H9 (cell line): ENCODE results near the gene TIAM1. TPM values are rescaled to one million over a fixed set of nuclear protein-coding genes. Genes with fewer than 3 reads are reported as not detected.
A peak's percentile ranks its signal among the peaks of the same experiment; 100 is the strongest.

Source experiments
- DNase-seq: peaks from one replicate; pipeline ENCODE4 v3.0.0-alpha.2; 2017
- H2AFZ ChIP-seq: one replicate; pipeline ENCODE4 v1.6.1; 2013; ENCODE audit warnings: mild to moderate bottlenecking, low read length, control low read depth, moderate library complexity
- H2AK5ac ChIP-seq: 2 replicates; pipeline ENCODE4 v1.6.1; 2013; ENCODE audit warnings: low read length, control low read depth, mixed read lengths; ENCODE audit not compliant: insufficient read length
- H2BK120ac ChIP-seq: one replicate; pipeline ENCODE4 v1.6.1; 2013; ENCODE audit warnings: low read depth, mild to moderate bottlenecking, low read length, control low read depth, inconsistent platforms; ENCODE audit not compliant: poor library complexity, severe bottlenecking
- H2BK12ac ChIP-seq: 2 replicates; pipeline ENCODE4 v1.6.1; 2013; ENCODE audit warnings: low read length, control low read depth, mixed read lengths, low read depth; ENCODE audit not compliant: insufficient read length
- H2BK15ac ChIP-seq: 2 replicates; pipeline ENCODE4 v1.6.1; 2013; ENCODE audit warnings: low read depth, low read length, control low read depth
- H2BK20ac ChIP-seq: one replicate; pipeline ENCODE4 v1.6.1; 2013; ENCODE audit warnings: low read depth, mild to moderate bottlenecking, low read length, control low read depth, inconsistent platforms; ENCODE audit not compliant: poor library complexity, severe bottlenecking
- H2BK5ac ChIP-seq: 2 replicates; pipeline ENCODE4 v1.6.1; 2013; ENCODE audit warnings: low read length, control low read depth, mixed read lengths; ENCODE audit not compliant: insufficient read length
- H3K14ac ChIP-seq: 2 replicates; pipeline ENCODE4 v1.6.1; 2013; ENCODE audit warnings: low read length, control low read depth; ENCODE audit not compliant: insufficient read depth
- H3K18ac ChIP-seq: 2 replicates; pipeline ENCODE4 v1.6.1; 2013; ENCODE audit warnings: low read depth, mild to moderate bottlenecking, mixed read lengths, low read length, control low read depth; ENCODE audit not compliant: insufficient read length
- H3K23ac ChIP-seq: 2 replicates; pipeline ENCODE4 v1.6.1; 2013; ENCODE audit warnings: low read length, control low read depth, mixed read lengths, low read depth; ENCODE audit not compliant: insufficient read length
- H3K23me2 ChIP-seq: 2 replicates; pipeline ENCODE4 v1.6.1; 2013; ENCODE audit warnings: low read depth, mild to moderate bottlenecking, mixed read lengths, low read length, control low read depth; ENCODE audit not compliant: insufficient read length, poor library complexity, severe bottlenecking
- H3K27ac ChIP-seq: 2 replicates; pipeline ENCODE4 v1.5.1; 2013; ENCODE audit warnings: low read length, control low read depth, mixed read lengths, low read depth; ENCODE audit not compliant: insufficient read length
- H3K27me3 ChIP-seq: 2 replicates; pipeline ENCODE4 v1.6.1; 2013; ENCODE audit warnings: low read length, control low read depth, inconsistent platforms; ENCODE audit not compliant: insufficient read depth
- H3K4ac ChIP-seq: 2 replicates; pipeline ENCODE4 v1.6.1; 2013; ENCODE audit warnings: low read depth, mild to moderate bottlenecking, control low read depth, inconsistent platforms, low read length, moderate library complexity
- H3K4me1 ChIP-seq: 2 replicates; pipeline ENCODE4 v1.6.1; 2013; ENCODE audit warnings: low read length, control low read depth, inconsistent platforms; ENCODE audit not compliant: insufficient read depth
- H3K4me2 ChIP-seq: 2 replicates; pipeline ENCODE4 v1.6.1; 2013; ENCODE audit warnings: low read length, control low read depth, mixed read lengths; ENCODE audit not compliant: insufficient read length, insufficient read depth
- H3K56ac ChIP-seq: 2 replicates; pipeline ENCODE4 v1.6.1; 2013; ENCODE audit warnings: low read depth, mild to moderate bottlenecking, mixed read lengths, low read length, control low read depth; ENCODE audit not compliant: insufficient read length
- H3K79me1 ChIP-seq: 2 replicates; pipeline ENCODE4 v1.6.1; 2013; ENCODE audit warnings: low read depth, mild to moderate bottlenecking, moderate library complexity, low read length, control low read depth, inconsistent platforms; ENCODE audit not compliant: insufficient read depth, poor library complexity, severe bottlenecking
- H3K79me2 ChIP-seq: 2 replicates; pipeline ENCODE4 v1.6.1; 2013; ENCODE audit warnings: low read length, control low read depth, inconsistent platforms; ENCODE audit not compliant: insufficient read depth
- H3K9ac ChIP-seq: 2 replicates; pipeline ENCODE4 v1.6.1; 2013; ENCODE audit warnings: low read length, control low read depth, mixed read lengths; ENCODE audit not compliant: insufficient read length; ENCODE audit errors: extremely low read depth
- H3K9me3 ChIP-seq: one replicate; pipeline ENCODE4 v1.6.1; 2013; ENCODE audit warnings: low read depth, low read length, inconsistent platforms; ENCODE audit not compliant: control insufficient read depth
- H3T11ph ChIP-seq: one replicate; pipeline ENCODE4 v1.6.1; 2013; ENCODE audit warnings: mild to moderate bottlenecking, low read length, control low read depth, inconsistent platforms
- H4K20me1 ChIP-seq: one replicate; pipeline ENCODE4 v1.6.1; 2013; ENCODE audit not compliant: control insufficient read depth, insufficient read length, insufficient read depth
- H4K5ac ChIP-seq: 2 replicates; pipeline ENCODE4 v1.6.1; 2013; ENCODE audit warnings: low read depth, mild to moderate bottlenecking, mixed read lengths, low read length, control low read depth; ENCODE audit not compliant: insufficient read length
- H4K8ac ChIP-seq: replicated peaks from 2 replicates; pipeline ENCODE4 v1.6.1; 2013; ENCODE audit warnings: low read length, control low read depth, mixed read lengths, low read depth; ENCODE audit not compliant: insufficient read length
- H4K91ac ChIP-seq: 2 replicates; pipeline ENCODE4 v1.6.1; 2013; ENCODE audit warnings: low read depth, mild to moderate bottlenecking, moderate library complexity, mixed read lengths, low read length, control low read depth; ENCODE audit not compliant: insufficient read length
- H3K27ac Mint-ChIP-seq, 3 experiments: 2 replicates in 2 of 3; 3 replicates in 1 of 3; pipeline ENCODE4 v1.8.0; 2020 to 2021; ENCODE audit warnings: mixed read lengths in 3 of 3, mild to moderate bottlenecking in 1 of 3, moderate library complexity in 1 of 3
- H3K27me3 Mint-ChIP-seq: 2 replicates; pipeline ENCODE4 v1.8.0; 2021; ENCODE audit warnings: low read depth, mild to moderate bottlenecking, moderate library complexity, mixed read lengths
- H3K36me3 Mint-ChIP-seq, 3 experiments: 2 replicates in 2 of 3; 3 replicates in 1 of 3; pipeline ENCODE4 v1.8.0; 2020 to 2021; ENCODE audit warnings: low read depth in 3 of 3, mixed read lengths in 3 of 3; ENCODE audit not compliant: insufficient read depth in 1 of 3
- H3K4me1 Mint-ChIP-seq, 2 experiments: 2 replicates each; pipeline ENCODE4 v1.8.0; 2020; ENCODE audit warnings: mixed read lengths in 2 of 2
- H3K4me3 Mint-ChIP-seq, 2 experiments: 2 replicates in 1 of 2; 3 replicates in 1 of 2; pipeline ENCODE4 v1.8.0; 2020 to 2021; ENCODE audit warnings: mild to moderate bottlenecking in 2 of 2, mixed read lengths in 2 of 2, moderate library complexity in 1 of 2
- H3K9me3 Mint-ChIP-seq, 2 experiments: 2 replicates in 1 of 2; 3 replicates in 1 of 2; pipeline ENCODE4 v1.8.0; 2020; ENCODE audit warnings: mild to moderate bottlenecking in 2 of 2, mixed read lengths in 2 of 2, moderate library complexity in 1 of 2
- CTCF ChIP-seq: fragments of 200-600 bp; sonication (generic); conservative IDR thresholded peaks from 3 replicates; pipeline ENCODE4 v1.8.0; 2021; ENCODE audit warnings: antibody characterized with exemption, mild to moderate bottlenecking
- WGBS: extraction: QIAGEN DNeasy Blood & Tissue Kit; methylation state at CpG from one replicate; pipeline ENCODE4 v1.1.7; 2013; ENCODE audit warnings: missing lambda C conversion rate, low lambda C conversion rate, mixed read lengths; ENCODE audit not compliant: insufficient read length; ENCODE audit errors: extremely low coverage; 5-methylcytosine and 5-hydroxymethylcytosine counted together
- total RNA-seq: library from RNA; stranded (reverse); gene quantifications from 2 replicates; pipeline ENCODE4 v1.2.1, GENCODE V29; 2021

TIAM1 gene
- total RNA-seq, 1 experiment from 2014 or later: 23.1 TPM

GRCh38 chr21:31157756-31158155 is 186.3 kb downstream of the TIAM1 start:
- H3K27ac Mint-ChIP-seq: peak overlapping the region in 1 of 3 experiments; percentile 35; a peak in 2 of 7 replicates
- H3K79me1 ChIP-seq: no peaks in the 10 kb centered on the region
- H2BK12ac ChIP-seq: no peak overlapping the region
- H2BK5ac ChIP-seq: no peak overlapping the region
- no peak overlapping the region for H3K27ac ChIP-seq
- no peak overlapping the region for H4K5ac ChIP-seq
- no peak overlapping the region for H3K9ac ChIP-seq
- peaks cover 5 to 29% (median 14%) of the 10 kb centered on the region in 3 experiments for H3K36me3 Mint-ChIP-seq
- peaks cover 43 to 52% of the 10 kb centered on the region in 2 experiments for H3K4me1 Mint-ChIP-seq
- no CpG with 5 or more reads among the region's 5 CpGs for WGBS
- no peak overlapping the region for H3K18ac ChIP-seq
- H3K23ac ChIP-seq: no peak overlapping the region
- H4K8ac ChIP-seq: no peak overlapping the region
- no peak overlapping the region for H2AK5ac ChIP-seq
- no peak overlapping the region for H3K4me2 ChIP-seq
- no peaks in the 10 kb centered on the region; the same call in 1 of the 2 replicates for H3K27me3 Mint-ChIP-seq
- no peaks in the 10 kb centered on the region for H3K27me3 ChIP-seq
- no peak for DNase-seq
- H2AFZ ChIP-seq: no peak overlapping the region
- no peak overlapping the region for H3K4ac ChIP-seq
- H4K20me1 ChIP-seq: no peaks in the 10 kb centered on the region
- H3T11ph ChIP-seq: no peak overlapping the region
- no peak overlapping the region for H2BK20ac ChIP-seq
- no peak overlapping the region for H2BK15ac ChIP-seq
- no peak overlapping the region for H2BK120ac ChIP-seq
- H3K4me3 Mint-ChIP-seq: no peak overlapping the region
- H3K23me2 ChIP-seq: peaks cover 7% of the 10 kb centered on the region
- H4K91ac ChIP-seq: no peak overlapping the region
- peaks cover 11% of the 10 kb centered on the region; the same call in 1 of the 2 replicates for H3K4me1 ChIP-seq
- no peak overlapping the region for H3K56ac ChIP-seq
- peaks cover 20 to 22% of the 10 kb centered on the region in 2 experiments for H3K9me3 Mint-ChIP-seq
- no peaks in the 10 kb centered on the region for H3K79me2 ChIP-seq
- TF ChIP-seq CTCF: no peak
- H3K9me3 ChIP-seq: peaks cover 17% of the 10 kb centered on the region
- H3K14ac ChIP-seq: no peak overlapping the region
